HFF-Myc (cell line): ENCODE data around the gene OR4Q3.
A peak's percentile ranks its signal among the peaks of the same experiment; 100 is the strongest.
"Not testable (repeated sequence)": the region's sequence is repeated elsewhere in the genome, so short reads cannot be mapped to it uniquely, and the experiment has no call there.

ENCODE experiments used
- DNase-seq: peaks from one replicate; pipeline ENCODE4 v3.0.0-alpha.2; 2011; ENCODE audit warnings: low read depth; ENCODE audit errors: extremely low read depth
- H3K4me3 ChIP-seq: replicated peaks from 2 replicates; pipeline ENCODE4 v1.5.1; 2011; ENCODE audit warnings: low read depth, mild to moderate bottlenecking, control low read depth, low read length
- CTCF ChIP-seq: IDR thresholded peaks from 2 replicates; pipeline ENCODE4 v1.5.1; 2012; ENCODE audit warnings: mild to moderate bottlenecking, low read depth, low read length, control low read depth; ENCODE audit errors: missing control alignments

OR4Q3 gene

GRCh38 chr14:19743256-19743655, at the start of gene OR4Q3:
Gene OR4Q3, plus strand, starts transcription at chr14:19743571.
- no peak for DNase-seq
- no peak within 1 kb of the TSS for H3K4me3 ChIP-seq
- TF ChIP-seq CTCF: no peak

GRCh38 chr14:19729359-19729758, 14.0 kb upstream of the OR4Q3 start:
- TF ChIP-seq CTCF: peak; percentile 5
- DNase-seq: no peak
- H3K4me3 ChIP-seq: no peak overlapping the region

GRCh38 chr14:19729763-19730162, 13.6 kb upstream of the OR4Q3 start:
- H3K4me3 ChIP-seq: no peak overlapping the region
- DNase-seq: no peak
- no peak for TF ChIP-seq CTCF

GRCh38 chr14:19733893-19734292, 9.5 kb upstream of the OR4Q3 start:
- H3K4me3 ChIP-seq, DNase-seq: not testable (repeated sequence)

- not testable (repeated sequence) for H3K4me3 ChIP-seq, DNase-seq
These were observed 8.9 kb downstream of the OR4Q3 start for GRCh38 chr14:19752316-19752715.

GRCh38 chr14:19754172-19754571, 10.8 kb downstream of the OR4Q3 start:
- no peak overlapping the region for H3K4me3 ChIP-seq
- no peak for TF ChIP-seq CTCF
- DNase-seq: no peak

GRCh38 chr14:19771491-19771890, 28.1 kb downstream of the OR4Q3 start:
- DNase-seq, H3K4me3 ChIP-seq: not testable (repeated sequence)

GRCh38 chr14:19771895-19772430, 28.6 kb downstream of the OR4Q3 start:
- TF ChIP-seq CTCF: no peak
- no peak overlapping the region for H3K4me3 ChIP-seq
- DNase-seq: no peak

- DNase-seq: not testable (repeated sequence)
These were observed 29.1 kb downstream of the OR4Q3 start for GRCh38 chr14:19772454-19772853.

GRCh38 chr14:19773204-19773603, 29.8 kb downstream of the OR4Q3 start, which contains the start of gene OR4M1:
Gene OR4M1, plus strand, starts transcription at chr14:19773504. Its CDS starts 6,819 bp downstream, at chr14:19780323.
- not testable (repeated sequence) for H3K4me3 ChIP-seq, DNase-seq

More at GRCh38 chr14:19772454-19772853, 29.1 kb downstream of the OR4Q3 start:
- not testable (repeated sequence) for H3K4me3 ChIP-seq
